PFSK-1 (cell line): Measurements from ENCODE around the gene R3HDM1.

Source experiments
- FOXP2 ChIP-seq: optimal IDR thresholded peaks from 2 replicates; pipeline ENCODE3; 2011; ENCODE audit warnings: borderline replicate concordance, control low read depth, inconsistent platforms; ENCODE audit not compliant: insufficient read depth; ENCODE audit errors: extremely low read length, extremely low read depth
- POLR2AphosphoS5 ChIP-seq: IDR thresholded peaks from 2 replicates; pipeline ENCODE4 v1.6.1; 2012; ENCODE audit warnings: low read depth, mild to moderate bottlenecking, control low read depth, low read length, moderate library complexity
- REST ChIP-seq, 2 experiments: IDR thresholded peaks; 2 replicates each; pipeline versions ENCODE4 v1.6.1 to v1.8.0; 2011 to 2012; ENCODE audit warnings: low read depth in 2 of 2, low read length in 2 of 2, control low read depth in 1 of 2, inconsistent platforms in 1 of 2, mild to moderate bottlenecking in 1 of 2, moderate library complexity in 1 of 2; ENCODE audit not compliant: insufficient read depth in 1 of 2
- SIN3A ChIP-seq: IDR thresholded peaks from 2 replicates; pipeline ENCODE4 v1.6.1; 2012; ENCODE audit warnings: mild to moderate bottlenecking, low read length, moderate library complexity, borderline replicate concordance; ENCODE audit not compliant: insufficient read depth
- TAF1 ChIP-seq: IDR thresholded peaks from 2 replicates; pipeline ENCODE4 v1.6.1; 2012; ENCODE audit warnings: low read length, control low read depth, borderline replicate concordance; ENCODE audit not compliant: insufficient read depth

The R3HDM1 gene

DNA sequence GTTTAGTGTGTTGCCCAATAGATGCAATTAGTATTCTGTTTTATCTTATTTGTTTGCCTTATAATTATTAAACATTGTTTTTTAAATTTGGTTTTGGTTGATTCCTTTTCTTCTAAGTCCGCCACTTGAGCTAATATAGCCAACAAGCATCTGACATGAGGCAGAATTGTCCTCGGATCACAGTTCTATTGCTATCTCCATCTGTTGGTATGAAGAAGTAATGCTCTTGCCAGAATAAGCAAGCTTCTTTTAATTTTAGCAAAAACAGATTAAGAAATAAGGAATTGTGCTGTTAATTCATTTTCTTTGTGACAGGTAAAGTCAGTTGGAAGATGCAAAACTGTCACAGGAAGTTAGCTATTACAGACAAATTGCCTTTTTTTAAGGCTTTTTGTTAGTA, 54.3 kb downstream of the R3HDM1 start:
- no peak for TF ChIP-seq REST (IDR thresholded peaks at IDR 0.05; ENCODE audit: insufficient read depth in 1 of 2, low read depth in 2 of 2, low read length in 2 of 2)
- TF ChIP-seq SIN3A: no peak
- TF ChIP-seq TAF1: no peak
- TF ChIP-seq FOXP2: no peak
- TF ChIP-seq POLR2AphosphoS5: no peak

- TF ChIP-seq FOXP2 (no peak), POLR2AphosphoS5 (no peak), REST (IDR thresholded peaks at IDR 0.05; ENCODE audit: insufficient read depth in 1 of 2, low read depth in 2 of 2, low read length in 2 of 2) (no peak), SIN3A (no peak), TAF1 (no peak)
These were observed 54.9 kb downstream of the R3HDM1 start for GRCh38 chr2:135586148-135586547.

DNA sequence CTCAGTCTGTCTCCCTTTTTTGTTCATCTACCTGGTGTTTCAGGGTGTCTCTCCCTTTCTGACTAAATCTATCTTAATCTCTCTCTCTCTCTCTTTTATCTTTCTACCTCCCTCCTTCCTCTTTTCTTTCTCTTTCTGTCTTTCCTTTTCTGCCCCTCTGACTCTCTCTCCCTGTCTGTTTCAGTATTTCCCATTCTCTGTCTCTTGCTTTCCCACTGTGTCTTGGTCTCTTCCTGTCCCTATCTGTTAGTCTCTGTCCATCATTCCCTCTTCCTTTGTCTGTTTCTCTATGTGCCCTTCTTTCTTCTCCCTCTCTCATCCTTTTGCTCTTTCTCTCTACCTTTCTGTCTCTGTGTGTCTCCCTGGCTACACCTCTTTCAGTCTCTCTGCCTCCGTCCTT, 56.7 kb downstream of the R3HDM1 start:
- TF ChIP-seq FOXP2 (no peak), SIN3A (no peak)

GRCh38 chr2:135590619-135591260, 59.5 kb downstream of the R3HDM1 start:
- TF ChIP-seq POLR2AphosphoS5: no peak
- no peak for TF ChIP-seq REST (IDR thresholded peaks at IDR 0.05; ENCODE audit: insufficient read depth in 1 of 2, low read depth in 2 of 2, low read length in 2 of 2)
- TF ChIP-seq SIN3A: no peak
- no peak for TF ChIP-seq TAF1
- no peak for TF ChIP-seq FOXP2

DNA sequence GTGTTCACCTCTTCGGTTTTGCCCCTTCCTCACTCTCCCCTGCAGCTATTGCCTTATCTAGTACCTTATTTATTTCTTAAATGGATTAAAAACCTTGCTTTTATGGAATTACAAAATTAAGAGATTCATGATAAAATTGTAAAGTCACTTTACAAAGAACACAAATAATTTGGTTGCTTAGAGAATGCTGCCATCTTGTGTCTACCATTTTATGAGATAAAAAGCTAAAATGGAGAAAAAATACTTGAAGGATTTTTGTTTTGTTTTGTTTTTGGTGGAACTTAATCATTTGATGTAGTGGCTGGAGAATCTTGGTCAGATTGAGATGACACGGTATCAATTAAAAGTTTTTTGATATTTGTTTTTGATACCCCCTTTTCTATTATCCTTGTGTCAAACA, 69.6 kb downstream of the R3HDM1 start:
- TF ChIP-seq REST (IDR thresholded peaks at IDR 0.05; ENCODE audit: insufficient read depth in 1 of 2, low read depth in 2 of 2, low read length in 2 of 2) (no peak), POLR2AphosphoS5 (no peak), FOXP2 (no peak), SIN3A (no peak), TAF1 (no peak)
